Right forelimb (tissue), 1 donor: ENCODE data around the gene WDR62.

ENCODE experiments used
- DNase-seq: peaks from one replicate; pipeline ENCODE4 v3.0.0-alpha.2; 2018

Gene WDR62

DNA sequence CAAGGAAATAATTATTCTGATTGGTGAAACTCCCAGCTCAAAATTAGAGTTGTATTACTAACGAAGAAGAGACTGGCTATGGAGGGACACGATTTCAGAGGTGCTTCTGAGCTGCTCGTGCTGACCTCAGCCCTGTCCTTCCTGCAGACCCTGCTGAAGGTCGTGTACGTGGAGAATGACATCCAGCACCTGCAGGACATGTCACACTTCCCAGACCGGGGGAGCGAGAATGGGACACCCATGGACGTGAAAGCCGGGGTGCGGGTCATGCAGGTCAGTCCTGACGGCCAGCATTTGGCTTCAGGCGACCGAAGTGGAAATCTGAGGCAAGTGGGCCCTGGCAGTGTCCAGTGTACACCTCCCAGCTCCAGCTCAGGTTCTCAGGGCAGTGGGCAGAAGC is 28.2 kb downstream of the WDR62 start:
- DNase-seq: no peak

DNA sequence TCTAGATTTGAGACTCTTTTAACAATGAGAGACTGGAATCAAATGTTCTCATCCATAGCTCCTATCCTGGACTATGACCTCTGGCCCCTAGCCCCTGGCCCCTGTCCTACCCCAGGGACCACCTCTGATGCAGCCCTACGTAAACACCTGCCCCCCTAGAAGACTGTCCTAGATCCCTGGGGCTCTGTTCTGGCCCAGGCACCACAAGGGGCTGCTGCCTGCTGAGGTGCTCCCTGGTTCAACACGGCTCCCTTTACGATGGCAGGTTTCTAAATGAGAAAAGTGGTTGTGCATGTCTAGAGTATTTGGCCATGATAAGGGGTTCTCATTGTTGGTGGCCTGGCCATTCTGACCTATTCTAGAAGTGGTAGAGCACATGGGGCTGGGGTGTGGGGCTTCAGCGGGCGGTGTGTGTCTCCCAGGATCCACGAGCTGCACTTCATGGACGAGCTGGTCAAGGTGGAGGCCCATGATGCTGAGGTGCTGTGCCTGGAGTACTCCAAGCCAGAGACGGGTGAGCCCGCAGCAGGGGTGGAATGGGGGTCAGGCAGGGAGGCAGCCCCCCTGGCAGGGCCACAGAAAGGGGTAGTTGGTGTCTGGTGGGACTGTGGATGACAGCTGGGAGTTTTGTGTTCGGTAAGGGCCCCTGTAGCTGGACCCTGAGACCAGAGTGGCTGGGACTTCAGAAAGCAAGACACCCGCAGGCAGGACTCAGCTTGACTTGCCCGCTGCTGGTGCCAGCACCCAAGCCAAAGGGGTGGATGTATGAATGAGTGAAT is 29.7 kb downstream of the WDR62 start:
- no peak for DNase-seq

DNA sequence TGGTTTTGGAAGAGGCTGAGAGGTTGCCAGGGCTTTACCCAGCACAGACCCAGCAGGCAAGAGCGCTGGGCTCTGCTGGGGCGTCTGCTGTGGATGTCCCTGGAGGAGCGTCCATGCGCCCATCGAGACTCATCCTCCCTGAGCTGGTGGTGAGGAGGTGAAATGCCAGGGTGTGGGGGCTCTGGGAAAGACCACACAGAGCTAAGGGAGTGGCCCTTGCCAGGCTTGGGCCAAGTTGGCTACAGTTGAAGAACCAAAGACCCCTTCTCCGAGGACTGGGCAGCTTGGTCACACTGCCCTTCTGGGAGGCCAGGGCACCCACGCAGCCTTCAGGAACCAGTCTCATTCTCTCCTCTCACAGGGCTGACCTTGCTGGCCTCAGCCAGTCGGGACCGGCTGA is 31.6 kb downstream of the WDR62 start:
- DNase-seq: no peak

DNA sequence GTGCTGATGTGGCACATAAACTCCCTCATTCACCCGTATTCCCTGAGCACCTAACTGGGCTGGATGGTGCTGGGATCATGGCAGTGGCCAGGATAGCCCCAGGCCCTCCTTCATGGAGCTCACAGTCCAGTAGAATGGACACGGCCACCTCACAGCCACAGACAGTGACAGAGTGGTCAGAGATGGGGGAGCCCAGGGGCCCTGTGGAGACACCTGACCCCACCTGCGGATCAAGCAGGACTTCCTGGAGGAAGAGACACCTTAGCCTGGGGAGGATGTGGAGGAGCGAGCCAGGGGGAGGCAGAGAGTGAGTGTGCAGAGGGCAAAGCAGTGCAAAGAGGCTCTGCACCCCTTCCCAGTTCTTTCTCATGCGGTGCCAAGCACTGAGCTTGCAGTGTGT is 35.1 kb downstream of the WDR62 start:
- no peak for DNase-seq

DNA sequence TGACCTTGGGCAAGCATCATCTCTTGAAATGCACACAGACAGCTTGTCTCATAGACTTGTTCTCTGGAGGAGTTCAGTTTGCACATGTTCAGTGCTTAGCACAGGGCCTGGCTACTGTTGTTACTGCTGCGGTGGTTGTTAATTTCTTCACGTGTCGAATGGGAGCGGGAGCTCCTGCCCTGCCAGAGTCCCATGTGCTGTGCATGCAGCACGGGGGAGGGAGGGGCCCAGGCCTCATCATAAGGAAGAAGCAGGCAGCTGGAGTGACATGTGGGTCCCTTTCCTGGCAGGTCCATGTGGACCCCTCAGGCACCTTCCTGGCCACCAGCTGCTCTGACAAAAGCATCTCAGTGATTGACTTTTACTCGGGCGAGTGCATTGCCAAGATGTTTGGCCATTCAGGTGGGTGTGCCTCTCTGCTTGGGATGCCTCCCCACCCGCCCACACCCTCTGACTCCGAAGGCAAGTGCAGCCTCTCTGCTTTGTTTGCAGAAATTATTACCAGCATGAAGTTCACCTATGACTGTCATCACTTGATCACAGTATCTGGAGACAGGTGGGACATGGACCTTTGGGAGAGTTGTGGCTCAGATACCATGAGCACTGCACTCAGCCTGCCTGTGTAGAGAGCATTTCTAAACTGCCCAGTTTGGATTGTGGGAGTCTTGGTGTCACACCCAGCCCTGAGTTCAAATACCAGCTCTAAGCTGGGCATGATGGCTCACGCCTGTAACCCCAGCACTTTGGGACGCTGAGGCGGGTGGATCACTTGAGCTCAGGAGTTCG is 36.4 kb downstream of the WDR62 start:
- DNase-seq: no peak

DNA sequence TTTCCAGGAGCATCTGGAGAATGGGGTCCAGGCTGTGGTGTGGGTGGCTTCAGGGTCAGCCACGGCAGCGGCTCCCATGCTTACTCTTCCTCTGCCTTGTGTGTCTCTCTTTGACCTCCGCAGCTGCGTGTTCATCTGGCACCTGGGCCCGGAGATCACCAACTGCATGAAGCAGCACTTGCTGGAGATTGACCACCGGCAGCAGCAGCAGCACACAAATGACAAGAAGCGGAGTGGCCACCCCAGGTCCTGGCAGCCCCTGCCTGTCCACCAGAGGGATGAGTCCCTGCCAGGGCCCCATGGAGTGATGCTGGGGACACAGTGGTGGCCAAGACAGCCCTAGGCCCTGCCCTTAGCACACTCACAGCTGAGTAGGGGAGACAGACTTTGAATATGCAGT is 37.9 kb downstream of the WDR62 start:
- DNase-seq: no peak

DNA sequence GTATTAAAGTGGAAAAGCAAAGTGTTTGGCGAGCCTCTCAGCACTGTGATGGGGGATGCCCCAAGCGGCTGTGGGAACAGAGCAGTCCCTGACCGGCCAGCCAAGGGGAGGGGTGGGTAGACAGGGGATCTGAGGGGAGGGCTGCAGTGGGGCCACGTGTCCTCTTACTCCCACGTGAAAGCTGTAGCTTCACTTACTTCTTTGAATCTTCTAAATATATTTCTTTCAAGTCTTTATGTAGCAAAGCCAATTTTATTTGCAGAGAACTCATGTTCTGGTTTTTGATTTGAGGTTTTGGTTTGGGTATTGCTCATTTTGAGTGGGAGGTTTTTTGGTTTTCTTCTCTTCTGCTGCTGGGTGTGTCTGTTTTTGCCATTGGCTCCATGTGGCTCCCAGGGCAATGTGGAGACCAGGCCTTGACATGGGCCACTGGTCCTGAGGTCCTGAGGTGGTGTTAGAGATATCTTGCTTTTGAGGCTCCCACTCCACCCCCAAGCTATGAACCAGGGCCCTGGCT is 38.5 kb downstream of the WDR62 start:
- DNase-seq: no peak

DNA sequence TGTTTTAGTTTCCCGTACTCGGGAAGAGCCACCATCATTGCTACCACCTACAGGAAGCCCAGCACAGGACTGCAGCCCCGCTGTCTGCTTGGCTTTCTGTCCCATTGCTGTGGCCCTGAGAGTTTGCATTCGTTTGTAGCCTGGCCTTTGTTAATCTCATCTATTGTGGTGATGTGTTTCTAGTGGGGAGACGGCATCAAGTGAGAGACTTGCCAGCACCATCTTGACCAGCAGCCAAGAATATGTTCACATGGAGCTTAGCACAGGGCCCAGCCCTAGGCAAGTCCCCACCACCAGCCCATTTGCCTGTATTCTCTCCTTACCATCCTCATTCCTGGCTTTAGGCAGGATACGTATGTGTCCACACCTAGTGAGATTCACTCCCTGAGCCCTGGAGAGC is 39.0 kb downstream of the WDR62 start:
- DNase-seq: no peak

DNA sequence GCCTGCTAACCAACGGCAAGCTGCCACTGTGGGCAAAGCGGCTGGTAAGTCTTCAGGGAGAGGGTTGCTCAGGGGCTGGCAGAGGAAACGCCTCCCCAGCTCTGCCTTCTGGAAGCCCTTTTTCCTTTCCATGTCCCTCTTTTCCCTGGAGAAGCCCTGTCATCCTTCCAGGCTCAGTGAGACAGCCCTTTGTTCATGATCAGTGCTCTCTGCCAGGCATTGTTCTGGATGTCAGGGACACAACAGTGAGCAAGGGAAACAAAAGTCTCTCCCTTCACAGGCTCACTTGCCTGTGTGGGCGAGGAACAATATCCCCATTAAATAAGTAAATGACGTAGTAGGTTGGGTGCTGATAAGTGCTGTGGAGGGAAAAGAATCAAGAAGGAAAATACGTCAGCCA is 42.3 kb downstream of the WDR62 start:
- DNase-seq: no peak

DNA sequence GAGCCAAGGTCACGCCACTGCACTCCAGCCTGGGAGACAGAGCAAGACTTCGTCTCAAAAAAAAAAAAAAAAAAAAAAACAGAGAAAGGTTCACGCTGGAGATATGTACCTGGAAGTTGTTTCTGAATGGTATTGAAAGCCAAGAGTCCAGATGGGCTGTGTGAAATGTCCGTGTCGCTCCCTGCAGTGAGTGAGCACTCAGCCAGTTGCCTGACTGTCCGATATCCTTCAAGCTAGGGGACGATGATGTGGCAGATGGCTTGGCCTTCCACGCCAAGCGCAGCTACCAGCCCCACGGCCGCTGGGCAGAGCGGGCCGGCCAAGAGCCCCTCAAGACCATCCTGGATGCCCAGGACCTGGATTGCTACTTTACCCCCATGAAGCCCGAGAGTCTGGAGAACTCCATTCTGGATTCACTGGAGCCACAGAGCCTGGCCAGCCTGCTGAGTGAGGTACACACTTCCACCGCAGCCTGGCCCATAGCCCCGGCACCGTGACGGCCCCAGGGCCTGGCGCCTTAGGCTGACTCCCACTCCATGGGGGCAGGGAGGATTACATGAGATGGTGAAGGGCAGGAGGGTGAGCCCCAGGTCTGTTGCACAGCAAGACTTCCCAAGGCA is 44.6 kb downstream of the WDR62 start:
- no peak for DNase-seq

DNA sequence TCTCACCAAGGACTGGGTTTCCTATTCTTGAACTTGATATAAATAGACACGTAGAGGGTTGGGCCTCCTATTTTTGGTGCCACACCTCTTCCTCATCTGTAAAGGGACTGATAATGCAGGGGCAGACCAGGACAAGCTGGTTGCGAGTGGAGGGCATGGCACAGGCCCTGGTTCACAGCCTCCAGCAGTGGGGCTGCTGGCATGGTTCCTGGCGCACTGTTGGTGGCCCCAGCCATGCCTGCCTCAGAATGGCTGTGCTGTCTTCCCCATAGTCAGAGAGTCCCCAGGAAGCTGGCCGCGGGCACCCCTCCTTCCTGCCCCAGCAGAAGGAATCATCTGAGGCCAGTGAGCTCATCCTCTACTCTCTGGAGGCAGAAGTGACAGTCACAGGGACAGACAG is 45.8 kb downstream of the WDR62 start:
- DNase-seq: no peak

DNA sequence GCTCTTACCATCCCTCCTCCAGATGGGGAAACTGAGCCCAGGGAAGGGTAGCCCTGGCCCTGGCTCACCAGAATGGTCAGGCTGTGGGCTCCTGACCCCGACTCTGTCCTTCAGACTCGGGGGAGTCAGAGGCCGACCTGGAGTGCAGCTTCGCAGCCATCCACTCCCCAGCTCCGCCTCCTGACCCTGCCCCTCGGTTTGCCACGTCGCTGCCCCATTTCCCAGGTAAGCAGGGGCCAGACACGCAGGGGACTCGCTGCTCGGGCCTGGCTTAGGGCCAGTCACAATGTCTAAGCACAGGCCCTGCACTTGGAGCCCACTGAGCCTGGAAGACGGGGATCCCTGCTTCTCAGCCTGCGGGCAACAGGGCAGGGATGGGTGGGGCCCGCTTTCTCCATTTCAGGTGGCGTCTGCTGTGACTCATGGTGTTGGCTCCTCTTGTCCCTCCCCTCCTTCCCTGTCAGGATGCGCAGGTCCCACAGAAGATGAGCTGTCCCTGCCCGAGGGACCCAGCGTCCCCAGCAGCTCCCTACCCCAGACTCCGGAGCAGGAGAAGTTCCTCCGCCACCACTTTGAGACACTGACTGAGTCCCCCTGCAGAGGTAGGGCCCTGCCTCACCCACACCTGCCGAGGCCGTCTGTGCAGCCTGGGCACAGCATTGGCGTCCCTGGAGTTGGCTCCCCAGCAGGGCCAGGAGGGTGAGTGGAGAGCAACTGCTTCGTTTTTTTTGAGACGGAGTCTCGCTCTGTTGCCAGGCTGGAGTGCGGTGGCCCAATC is 47.0 kb downstream of the WDR62 start:
- DNase-seq: no peak

DNA sequence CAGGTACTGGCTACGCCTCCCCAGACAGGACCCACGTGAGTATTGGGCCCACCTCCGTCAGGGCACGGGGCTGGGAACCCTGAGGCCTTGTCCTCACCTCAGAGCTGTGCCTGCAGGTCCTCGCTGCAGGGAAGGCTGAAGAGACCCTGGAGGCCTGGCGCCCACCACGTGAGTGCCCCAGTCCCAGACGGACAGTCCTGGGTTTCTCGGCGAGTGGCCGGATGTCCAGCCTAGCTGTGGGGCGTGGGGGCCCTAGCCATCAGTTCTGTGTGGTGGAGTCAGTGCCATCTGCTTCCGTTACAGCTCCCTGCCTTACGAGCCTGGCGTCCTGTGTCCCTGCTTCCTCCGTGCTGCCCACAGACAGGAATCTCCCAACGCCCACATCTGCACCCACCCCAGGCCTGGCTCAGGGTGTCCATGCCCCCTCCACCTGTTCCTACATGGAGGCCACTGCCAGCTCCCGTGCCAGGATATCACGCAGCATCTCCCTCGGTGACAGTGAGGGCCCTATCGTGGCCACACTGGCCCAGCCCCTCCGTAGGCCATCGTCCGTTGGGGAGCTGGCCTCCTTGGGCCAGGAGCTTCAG is 48.4 kb downstream of the WDR62 start:
- DNase-seq: no peak

DNA sequence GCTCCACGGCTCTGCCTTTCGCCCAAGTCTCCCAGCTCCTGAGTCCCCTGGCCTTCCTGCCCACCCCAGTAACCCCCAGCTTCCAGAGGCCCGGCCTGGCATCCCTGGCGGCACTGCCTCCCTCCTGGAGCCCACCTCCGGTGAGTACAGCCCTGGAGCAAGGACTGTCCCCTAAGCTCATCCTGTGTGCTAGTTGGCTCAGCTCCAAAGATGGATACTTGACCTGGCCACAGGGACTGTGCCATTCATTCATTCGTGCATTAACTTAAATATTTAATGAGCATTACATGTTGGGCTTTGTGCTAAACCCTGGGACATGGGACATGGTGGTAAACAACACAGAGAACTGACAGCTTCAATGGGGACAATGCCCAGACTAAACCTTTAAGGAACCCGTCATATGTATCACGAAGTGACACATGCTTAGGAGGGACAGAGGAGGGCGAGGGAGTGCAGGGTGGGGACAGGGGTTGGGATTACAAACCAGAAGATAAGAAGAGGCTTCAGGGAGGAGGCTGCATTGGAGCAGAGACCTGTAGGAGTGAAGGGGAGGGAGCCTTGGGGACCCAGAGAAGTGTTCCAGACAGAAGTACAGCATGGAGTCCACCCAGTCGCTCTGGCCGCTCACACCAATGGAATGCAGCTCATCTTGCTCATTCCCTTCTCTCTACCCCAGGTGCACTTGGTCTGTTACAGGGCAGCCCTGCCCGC is 49.3 kb downstream of the WDR62 start:
- DNase-seq: no peak

DNA sequence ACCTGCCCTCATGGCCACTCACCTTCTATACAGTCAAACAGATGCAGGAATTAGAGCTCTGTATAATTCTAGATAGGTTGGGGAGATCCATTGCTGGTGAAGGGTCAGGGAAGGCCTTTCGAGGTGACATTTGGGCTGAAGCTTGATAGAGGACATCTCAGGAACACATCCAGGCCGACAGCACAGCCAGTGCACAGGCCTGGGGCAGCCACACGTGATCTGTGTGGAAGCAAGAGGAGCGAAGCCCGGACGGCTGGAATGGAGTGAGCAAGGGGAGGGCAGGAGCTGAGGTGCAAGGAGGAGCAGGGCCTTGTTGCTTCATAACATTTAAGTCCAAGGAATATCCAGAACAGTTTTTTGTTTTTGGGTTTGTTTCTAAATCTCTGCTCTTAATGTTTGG is 51.7 kb downstream of the WDR62 start:
- DNase-seq: no peak

DNA sequence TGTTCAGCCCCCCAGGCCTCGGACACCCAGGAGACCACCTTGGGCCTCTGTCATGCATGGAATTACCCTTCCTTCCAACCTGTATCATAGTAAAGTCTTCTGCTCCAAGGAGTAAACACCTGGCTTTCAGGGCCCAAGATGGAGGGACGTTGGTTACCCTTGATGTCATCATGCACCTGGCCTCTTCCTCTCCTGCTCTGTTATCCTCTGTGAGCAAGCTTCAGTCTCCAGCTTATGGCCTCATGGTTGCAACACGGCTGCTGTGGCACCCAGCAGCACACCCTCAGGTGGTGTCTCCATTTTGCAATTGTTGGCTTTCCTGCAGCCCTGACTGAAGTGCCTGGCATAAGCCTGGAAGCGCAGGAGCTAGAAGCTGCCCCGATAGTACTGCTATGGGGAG is 52.3 kb downstream of the WDR62 start:
- no peak for DNase-seq

DNA sequence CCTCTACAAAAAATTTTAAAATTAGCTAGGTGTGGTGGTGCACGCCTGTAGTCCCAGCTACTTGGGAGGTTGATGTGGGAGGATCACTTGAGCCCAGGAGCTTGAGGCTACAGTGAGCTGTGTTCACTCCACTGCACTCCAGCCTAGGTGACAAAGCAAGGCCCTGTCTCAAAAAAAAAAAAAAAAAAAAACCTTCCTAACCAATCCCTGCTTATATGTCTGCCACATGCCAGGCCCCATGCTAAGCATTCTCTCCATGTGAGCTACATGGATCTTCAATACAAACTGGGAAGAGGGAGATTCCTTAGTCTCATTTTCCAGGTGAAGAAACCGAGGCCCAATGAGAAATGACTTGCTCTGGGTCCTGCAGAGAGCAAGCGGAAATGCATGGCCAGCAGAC is 54.0 kb downstream of the WDR62 start:
- no peak for DNase-seq

DNA sequence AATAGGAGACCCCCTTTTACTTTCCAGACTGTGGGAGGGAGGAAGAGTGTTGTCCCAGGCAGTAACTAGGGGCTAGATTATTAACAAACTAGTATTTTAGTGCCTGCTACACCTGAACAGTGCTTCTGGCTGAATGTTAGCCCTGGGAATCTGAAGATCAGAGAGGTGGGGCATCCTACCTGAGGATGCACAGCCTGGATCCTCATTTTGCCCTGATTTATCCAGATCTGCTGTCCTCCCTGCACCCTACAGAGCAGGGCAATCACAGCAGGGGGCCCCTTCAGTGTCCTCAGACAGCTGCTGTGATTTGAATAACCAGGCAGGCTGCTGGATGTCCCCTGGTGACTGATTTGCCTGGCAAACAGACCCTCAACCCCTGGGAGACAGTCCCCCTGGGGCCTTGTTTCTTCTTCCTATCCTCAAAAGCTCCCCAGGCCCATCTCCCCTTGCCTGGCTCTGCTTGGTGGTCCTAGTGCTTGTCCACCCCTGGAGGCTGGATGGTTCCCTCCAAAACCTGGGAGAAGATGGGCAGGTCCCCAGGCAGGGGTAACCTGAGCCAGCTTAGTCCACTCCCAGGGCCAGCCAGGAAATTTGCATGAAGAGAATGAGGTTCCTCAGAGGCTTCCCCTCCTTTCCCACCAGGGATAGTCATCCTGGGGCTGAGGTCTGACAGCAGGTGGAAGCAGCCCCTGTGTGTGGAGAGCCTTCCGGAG is 55.9 kb downstream of the WDR62 start, which contains the start of gene OVOL3:
OVOL3 (plus strand) TSS at position 657 of the 713 bp plus-strand sequence. CDS start 60 bp downstream, outside the sequence.
- DNase-seq: no peak

DNA sequence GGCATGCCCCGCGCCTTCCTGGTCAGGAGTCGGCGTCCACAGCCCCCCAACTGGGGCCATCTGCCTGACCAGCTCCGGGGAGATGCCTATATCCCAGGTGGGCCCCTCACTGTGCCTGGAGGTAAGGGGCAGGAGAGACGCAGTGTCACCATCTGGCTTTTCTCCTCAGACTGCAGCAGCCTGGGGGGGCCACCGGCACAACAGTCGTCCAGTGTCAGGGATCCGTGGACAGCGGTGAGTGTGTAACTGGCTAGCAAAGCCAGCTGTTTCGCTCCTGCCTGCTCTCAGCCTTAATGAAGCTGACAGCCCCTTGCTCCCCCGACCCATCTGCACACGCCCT is 56.5 kb downstream of the WDR62 start:
- no peak for DNase-seq

DNA sequence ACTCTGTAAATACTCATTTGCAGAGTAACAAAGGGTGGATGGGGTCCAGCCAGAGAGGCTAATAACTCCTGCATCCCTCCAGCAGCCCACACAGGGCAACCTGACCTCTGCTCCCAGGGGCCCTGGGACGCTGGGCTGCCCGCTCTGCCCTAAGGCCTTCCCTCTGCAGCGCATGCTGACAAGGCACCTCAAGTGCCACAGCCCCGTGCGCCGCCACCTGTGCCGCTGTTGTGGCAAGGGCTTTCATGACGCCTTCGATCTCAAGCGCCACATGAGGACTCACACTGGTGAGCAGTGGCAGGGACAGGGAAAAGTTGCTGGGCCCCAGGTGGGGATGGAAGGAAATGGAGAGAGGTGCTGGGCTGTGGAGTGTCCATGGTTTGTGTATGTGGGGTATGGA is 58.0 kb downstream of the WDR62 start:
- DNase-seq: no peak

DNA sequence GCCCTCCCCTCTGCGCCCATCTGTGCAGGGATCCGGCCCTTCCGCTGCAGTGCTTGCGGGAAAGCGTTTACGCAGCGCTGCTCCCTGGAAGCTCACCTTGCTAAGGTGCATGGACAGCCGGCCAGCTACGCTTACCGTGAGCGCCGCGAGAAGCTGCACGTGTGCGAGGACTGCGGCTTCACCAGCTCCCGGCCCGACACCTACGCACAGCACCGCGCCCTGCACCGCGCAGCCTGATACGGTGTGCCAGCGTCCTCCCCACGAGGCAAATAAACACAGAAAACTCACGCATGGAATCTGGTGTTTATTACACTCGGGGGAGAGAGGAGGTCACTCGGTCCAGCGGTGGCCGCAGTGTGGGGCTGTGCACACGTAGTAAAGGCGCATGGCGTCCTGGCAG is 58.7 kb downstream of the WDR62 start:
- no peak for DNase-seq
